NCI-H446 (cell line): ENCODE results near the gene SPAG16.

Experiments
- DNase-seq, 2 experiments: peaks; one replicate each; lab custom pipeline; 2025; lab: John Stamatoyannopoulos, UW

The SPAG16 gene

GRCh38 chr2:214265991-214266489, 981.8 kb downstream of the SPAG16 start:
- no peak for DNase-seq

GRCh38 chr2:214277880-214278279, 993.6 kb downstream of the SPAG16 start:
- DNase-seq: no peak

- DNase-seq: no peak
Measured at GRCh38 chr2:214286011-214286410, 1001.7 kb downstream of the SPAG16 start.

GRCh38 chr2:214293593-214293992, 1009.3 kb downstream of the SPAG16 start:
- DNase-seq: no peak

- no peak for DNase-seq
Measured at GRCh38 chr2:214294426-214294825, 1010.2 kb downstream of the SPAG16 start.

- DNase-seq: no peak
Measured at GRCh38 chr2:214297423-214297822, 1013.2 kb downstream of the SPAG16 start.

- peak in 1 of 2 experiments; percentile 20 for DNase-seq
Measured at GRCh38 chr2:214310319-214310718, 1026.1 kb downstream of the SPAG16 start.

GRCh38 chr2:214311031-214311533, 1026.8 kb downstream of the SPAG16 start:
- no peak for DNase-seq

- no peak for DNase-seq
Measured at GRCh38 chr2:214311931-214312749, 1027.9 kb downstream of the SPAG16 start.

- no peak for DNase-seq
Measured at GRCh38 chr2:214315324-214315723, 1031.1 kb downstream of the SPAG16 start.

- no peak for DNase-seq
Measured at GRCh38 chr2:214320211-214320610, 1035.9 kb downstream of the SPAG16 start.

GRCh38 chr2:214322662-214323061, 1038.4 kb downstream of the SPAG16 start:
- no peak for DNase-seq

GRCh38 chr2:214325404-214325803, 1041.1 kb downstream of the SPAG16 start:
- DNase-seq: no peak

GRCh38 chr2:214328941-214329340, 1044.7 kb downstream of the SPAG16 start:
- DNase-seq: no peak

- DNase-seq: no peak
Measured at GRCh38 chr2:214341646-214342045, 1057.4 kb downstream of the SPAG16 start.

- DNase-seq: no peak
Measured at GRCh38 chr2:214358506-214358905, 1074.2 kb downstream of the SPAG16 start.

- DNase-seq: no peak
Measured at GRCh38 chr2:214361116-214361515, 1076.9 kb downstream of the SPAG16 start.

GRCh38 chr2:214365549-214365948, 1081.3 kb downstream of the SPAG16 start:
- no peak for DNase-seq

GRCh38 chr2:214367171-214367570, 1082.9 kb downstream of the SPAG16 start:
- DNase-seq: no peak

GRCh38 chr2:214376618-214377285, 1092.5 kb downstream of the SPAG16 start:
- no peak for DNase-seq

- no peak for DNase-seq
Measured at GRCh38 chr2:214377286-214377624, 1093.0 kb downstream of the SPAG16 start.

GRCh38 chr2:214378455-214379103, 1094.3 kb downstream of the SPAG16 start:
- DNase-seq: peak in 1 of 2 experiments; percentile 47

- peak in 1 of 2 experiments; percentile 22 for DNase-seq
Measured at GRCh38 chr2:214379227-214379626, 1095.0 kb downstream of the SPAG16 start.
